CD4-positive, alpha-beta T cell treated with Interleukin-6 for 4 hours (primary cell): ENCODE data around the gene EPB41L1.

Experiments
- DNase-seq: peaks from one replicate; pipeline ENCODE4 v3.0.0-alpha.2; 2020; ENCODE audit warnings: mixed read lengths

EPB41L1 gene

DNA sequence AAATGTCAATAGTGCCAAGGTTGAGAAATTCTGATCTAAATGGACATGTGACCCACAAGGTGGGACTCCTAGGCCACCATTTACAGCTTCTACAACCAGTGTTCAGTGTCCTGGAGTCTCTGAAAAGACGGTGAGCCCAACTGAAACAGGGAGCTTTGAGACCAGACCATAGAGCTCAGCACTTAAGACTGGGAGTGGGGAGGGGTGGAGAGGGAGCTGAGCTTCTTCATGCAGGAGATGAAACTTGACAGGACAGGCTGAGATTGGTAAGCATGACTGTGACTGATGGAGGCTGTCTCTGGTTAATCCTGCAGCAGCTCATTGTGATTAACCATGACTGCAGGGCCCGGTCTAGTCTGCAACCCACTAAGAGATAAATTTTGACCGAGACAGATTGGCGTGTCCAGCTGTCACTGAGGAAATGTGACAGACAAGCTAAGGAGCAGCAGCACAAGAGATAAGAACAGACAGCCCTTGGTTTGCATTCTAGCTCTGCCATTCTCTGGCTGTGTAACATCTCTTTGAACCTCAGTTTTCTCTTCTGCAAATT, 80.3 kb downstream of the EPB41L1 start:
- no peak for DNase-seq

DNA sequence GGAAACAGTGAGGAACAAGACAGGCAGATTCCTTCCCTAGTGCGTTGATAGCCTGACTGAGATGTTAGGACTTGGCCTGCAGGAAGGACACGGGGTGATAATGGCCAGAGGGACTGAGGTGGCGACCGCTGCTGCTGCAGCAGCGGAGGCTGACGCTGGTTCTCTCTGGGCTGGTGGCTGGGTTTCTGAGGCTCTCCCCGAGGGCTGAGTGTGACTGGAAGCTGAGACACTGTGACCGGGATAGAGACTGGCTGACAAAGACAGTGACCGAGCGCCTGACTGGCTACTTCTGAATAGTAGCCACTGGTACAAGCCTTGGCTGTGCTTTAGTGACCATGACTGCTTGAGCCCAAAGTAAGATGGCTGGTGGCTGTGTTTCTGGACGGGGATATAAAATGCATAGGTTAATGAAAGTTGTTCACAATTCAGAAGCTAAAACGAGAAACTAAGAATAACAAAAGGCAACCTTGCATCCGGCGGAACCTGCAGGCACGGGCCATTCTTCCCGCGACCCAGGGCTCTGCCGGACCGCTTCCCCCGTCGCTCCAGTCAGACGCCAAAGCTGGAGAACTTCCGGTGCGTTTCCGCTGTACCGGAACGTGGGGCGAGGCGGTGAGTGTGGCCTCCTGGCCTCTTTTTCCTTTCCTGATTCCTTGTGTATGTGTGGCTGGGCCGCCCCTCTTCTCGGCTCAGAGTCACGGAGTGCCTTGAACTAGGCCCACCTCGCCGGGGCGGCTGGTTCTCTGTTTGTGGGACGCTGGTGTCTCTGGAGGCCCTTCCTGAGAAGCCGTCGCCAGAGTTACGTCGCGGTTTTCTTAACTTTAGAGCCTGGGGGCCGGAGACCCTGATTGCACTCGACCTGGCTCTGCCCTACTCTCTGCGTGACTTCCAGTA, 81.6 kb downstream of the EPB41L1 start, which contains the start of gene AAR2:
AAR2 (plus strand) TSS at position 587 of the 894 bp plus-strand sequence. CDS start 3,391 bp downstream, outside the sequence.
- DNase-seq = peak; percentile 81

DNA sequence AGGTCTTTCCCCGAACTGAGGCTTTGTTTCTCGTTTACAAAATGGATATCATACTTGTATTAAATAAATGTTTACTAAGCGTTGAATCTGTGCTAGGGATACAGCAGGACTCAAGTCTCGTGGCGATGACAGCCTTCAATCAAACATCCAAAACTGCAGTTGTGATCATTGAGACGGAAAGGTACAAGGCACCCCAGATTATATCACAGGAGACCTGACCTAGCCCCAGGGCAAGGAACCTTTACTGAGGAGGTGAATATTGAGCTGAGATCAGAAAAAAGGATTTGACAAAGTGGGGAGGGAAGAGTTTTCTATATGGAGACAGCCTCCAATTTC, 82.2 kb downstream of the EPB41L1 start:
- no peak for DNase-seq

DNA sequence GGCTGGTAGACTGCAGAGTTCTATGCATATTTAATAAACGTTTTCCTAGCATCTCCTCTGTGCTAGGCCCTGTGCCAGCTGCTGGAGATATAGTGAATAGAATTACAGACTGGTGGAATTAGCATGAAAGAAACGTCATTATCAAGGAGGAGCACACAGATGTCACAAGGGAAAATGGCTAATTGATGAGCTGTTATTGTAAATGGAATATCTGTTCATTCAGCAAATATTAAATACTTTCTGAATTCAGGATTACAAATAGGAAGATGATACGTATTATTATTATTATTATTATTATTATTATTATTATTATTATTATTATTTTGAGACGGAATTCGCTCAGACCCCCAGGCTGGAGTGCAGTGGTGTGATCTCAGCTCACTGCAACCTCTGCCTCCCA, 82.9 kb downstream of the EPB41L1 start:
- DNase-seq = no peak

DNA sequence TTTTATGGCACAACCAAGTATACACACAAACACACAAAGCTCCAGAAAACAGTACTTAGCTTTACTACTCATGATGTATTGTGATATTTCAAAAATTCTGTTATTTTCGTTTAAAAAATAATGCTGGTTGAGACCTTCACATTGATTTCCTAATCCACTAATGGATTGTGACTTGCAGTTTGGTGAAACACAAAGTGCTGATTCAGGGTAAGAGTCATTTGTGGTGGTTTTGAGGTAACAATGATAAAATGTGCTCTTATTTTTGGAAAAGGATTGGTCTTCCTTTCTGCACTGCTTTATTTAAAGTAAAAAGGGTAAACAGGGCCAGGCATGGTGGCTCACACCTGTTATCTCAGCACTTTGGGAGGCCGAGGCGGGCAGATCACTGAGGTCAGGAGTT, 83.6 kb downstream of the EPB41L1 start:
- no peak for DNase-seq

DNA sequence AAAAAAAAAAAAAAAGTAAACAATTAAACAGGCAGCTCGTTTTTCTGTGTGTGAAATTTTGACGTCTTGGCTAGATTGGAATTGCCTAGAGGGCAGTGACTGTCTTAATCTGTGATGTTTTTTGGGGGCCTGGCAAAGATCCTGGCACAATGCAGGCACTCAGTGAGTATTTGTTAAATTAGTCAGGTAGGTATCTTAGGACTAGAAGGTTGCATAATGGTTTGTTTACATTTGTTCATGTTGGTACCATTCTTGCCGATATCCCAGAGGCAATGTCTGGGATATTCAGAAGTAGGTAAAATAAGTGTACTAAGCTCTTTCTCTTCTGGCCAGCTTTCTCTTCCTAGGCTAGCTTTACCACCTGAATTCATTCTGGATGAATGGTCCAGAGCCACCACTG, 84.2 kb downstream of the EPB41L1 start:
- no peak for DNase-seq

DNA sequence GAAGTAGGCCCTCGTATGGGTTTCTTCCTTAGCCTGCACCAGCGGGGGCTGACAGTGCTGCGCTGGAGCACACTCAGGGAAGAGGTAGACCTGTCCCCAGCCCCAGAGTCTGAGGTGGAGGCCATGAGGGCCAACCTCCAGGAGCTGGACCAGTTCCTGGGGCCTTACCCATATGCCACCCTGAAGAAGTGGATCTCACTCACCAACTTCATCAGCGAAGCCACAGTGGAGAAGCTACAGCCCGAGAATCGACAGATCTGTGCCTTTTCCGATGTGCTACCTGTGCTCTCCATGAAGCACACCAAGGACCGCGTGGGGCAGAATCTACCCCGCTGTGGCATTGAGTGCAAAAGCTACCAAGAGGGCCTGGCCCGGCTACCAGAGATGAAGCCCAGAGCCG, 85.5 kb downstream of the EPB41L1 start:
- DNase-seq = no peak

DNA sequence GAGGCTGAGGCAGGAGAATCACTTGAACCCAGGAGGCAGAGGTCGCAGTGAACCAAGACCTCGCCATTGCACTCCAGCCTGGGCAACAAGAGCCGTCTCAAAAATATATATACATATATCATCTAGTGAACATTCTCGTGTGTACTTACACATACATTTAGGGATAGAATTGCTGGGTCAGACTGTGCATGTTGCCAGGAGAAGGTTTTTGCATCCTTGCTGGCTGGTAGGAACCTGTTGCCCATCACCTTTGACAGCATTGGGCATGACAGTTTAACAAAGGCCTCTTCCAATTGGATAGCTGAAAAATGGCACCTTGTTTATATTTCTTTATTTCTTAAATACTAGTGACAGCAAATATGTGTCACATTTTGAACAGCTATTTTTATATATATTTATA, 87.1 kb downstream of the EPB41L1 start:
- DNase-seq = no peak

DNA sequence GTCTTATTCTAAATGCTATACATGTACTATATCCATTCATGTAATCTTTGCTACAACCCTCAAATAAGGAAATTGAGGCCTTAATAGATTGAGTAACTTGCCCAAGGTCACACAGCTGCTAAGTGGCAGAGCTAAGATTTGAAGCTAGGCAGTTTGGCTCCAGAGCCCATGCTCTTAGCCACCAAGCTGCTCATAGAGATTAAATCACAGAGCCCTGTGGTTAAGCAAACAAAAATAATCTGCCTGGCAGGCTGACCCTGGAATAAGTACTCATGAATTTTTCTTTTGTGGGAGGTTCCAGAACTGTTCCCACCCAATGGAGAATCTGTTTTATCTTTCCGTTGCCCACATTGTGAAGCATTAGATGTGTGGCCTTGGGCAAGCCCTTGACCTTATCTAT, 89.2 kb downstream of the EPB41L1 start:
- DNase-seq = no peak

DNA sequence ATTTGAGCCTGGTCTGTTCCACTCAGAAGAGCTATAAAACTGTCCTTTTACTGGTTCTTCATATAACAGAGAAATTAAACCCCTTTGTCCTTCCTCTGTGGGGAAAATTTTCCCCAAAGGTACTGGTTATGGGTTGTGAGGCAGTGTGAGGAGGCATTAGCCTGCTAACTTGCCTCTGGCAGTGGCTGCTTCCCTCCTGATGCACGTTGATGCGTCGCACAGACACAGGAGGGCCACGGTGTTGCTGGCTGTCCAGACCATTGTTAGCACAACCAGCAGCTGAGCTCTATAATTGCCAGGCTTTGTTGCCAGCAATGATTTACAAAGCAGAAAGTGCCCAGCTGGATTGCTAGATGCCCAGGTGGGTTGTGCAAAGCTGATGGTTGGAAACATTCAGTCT, 91.9 kb downstream of the EPB41L1 start:
- no peak for DNase-seq

DNA sequence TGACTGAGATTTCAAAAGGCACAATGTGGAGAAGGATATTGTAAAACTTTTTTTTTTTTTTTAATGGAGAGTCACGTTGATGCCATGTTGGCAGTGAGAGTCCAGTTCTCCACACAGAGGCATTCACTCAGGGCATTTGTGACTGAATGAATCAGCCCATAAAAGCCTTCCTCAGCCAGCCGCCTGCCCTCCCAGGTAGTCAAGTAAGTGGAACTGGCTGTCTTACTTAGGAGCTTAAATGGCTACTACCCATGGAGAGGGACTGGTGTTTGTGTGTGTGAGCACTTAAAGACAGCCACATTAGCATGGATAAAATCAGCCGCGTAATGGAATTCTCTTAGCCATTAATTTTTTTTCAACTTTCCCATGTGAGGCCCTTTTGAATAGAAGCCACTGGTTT, 94.3 kb downstream of the EPB41L1 start:
- no peak for DNase-seq

DNA sequence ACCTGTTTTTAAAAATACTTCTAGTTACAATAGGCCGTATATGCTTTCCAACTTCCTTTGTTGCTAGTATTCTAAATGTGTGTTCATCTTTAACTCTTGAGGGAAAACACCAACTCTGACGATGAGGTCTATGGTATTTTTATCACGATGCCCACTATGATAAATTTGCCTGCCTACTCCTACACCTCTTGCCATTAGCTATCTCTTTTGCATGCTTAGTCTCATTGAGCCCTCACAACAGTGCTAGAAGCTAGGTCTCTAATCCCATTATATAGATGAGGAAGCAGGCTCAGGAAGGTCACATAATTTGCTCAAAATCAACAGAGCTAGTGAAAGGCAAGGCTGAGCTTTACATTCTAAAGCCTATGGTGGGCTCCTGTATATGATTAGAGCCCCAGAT, 94.9 kb downstream of the EPB41L1 start:
- DNase-seq = no peak

DNA sequence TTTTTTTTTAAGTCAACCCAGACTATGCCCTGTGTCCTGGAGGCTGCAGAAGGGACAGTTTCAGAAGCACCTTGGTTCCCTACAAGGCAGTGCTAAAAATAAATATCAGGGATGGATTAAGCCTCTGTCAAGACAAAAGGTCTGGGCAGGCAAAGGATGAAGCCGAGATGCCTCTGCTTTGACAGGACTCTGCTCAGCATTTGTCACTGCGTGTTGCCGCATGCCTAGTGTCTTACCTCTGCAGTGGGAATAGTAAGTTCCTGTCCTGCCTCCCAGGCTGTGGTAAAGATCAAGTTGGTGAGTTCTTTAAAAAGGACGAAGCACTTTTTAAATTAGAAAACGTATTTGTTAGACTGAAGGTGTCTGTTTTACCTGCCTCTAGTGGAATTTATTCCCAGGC, 96.9 kb downstream of the EPB41L1 start:
- DNase-seq = no peak

DNA sequence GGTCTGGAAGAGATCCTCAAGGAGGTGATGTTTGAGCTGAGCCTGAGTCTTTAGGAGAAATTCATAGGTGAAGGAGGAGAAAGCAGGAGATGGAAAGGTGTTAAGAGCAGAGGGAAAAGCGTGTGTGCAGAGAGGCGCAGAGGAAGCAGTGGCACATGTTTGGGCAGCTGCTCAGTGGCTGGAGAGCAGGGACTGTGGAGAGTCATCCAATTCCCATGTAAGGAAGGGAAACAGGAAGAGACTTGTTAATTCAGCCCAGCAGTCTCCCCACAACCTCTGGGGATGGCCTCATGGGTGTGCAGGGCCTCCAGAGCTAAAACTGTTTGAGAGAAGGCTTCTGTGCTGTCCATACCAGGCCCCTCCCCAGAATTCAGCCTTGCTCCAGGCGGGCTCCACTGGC, 98.0 kb downstream of the EPB41L1 start:
- DNase-seq = no peak

DNA sequence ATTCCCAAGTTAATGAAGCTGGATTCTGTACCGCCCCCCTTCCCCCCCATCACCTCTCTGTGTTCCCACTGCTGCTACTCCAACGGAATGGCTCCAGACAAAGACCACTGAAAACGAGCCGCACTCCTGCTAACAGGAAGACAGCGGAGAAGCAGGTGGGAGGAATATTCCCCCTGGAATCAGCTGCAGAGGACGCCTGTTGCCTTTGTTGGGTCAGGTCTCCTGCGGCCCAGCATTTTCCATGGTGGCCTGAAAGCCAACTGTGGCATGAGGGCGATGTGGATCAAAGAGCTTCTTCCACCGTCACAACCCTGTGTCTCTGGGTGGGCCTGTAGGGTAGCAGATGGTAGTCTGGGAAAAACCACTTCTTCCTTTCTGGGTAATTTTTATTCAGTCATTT, 98.5 kb downstream of the EPB41L1 start:
- DNase-seq = no peak

DNA sequence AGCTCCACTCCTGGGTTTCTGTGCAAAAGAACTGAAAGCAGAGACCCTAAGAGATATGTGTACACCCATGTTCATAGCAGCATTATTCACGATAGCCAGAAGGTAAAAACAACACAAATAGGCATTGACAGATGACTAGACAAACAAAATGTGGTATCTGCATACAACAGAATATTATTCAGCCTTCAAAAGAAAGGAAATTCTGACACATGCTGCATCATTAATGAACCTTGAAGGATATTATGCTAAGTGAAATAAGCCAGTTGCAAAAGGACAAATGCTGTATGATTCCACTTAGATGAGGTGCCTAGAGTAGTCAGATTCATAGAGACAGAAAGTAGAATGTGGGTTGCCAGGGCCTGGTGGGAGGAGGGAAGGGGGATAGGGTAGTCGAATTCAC, 99.5 kb downstream of the EPB41L1 start:
- DNase-seq = no peak

DNA sequence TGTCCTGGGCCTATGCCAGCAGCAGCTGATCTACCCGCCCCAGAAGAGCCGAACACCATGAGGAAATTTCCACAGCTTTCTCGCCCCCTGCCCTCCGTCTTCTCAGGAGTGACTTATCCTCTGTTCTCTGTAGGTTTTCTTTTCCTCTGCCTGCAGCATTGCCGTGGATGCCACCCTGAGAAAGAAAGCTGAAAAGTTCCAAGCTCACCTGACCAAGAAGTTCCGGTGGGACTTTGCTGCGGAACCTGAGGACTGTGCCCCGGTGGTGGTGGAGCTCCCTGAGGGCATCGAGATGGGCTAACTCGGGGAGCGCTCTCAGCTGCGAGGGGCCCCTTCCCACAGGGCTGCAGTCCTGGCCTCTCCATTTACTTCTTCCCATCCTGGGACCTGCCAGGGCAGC, 100.9 kb downstream of the EPB41L1 start:
- DNase-seq = no peak

DNA sequence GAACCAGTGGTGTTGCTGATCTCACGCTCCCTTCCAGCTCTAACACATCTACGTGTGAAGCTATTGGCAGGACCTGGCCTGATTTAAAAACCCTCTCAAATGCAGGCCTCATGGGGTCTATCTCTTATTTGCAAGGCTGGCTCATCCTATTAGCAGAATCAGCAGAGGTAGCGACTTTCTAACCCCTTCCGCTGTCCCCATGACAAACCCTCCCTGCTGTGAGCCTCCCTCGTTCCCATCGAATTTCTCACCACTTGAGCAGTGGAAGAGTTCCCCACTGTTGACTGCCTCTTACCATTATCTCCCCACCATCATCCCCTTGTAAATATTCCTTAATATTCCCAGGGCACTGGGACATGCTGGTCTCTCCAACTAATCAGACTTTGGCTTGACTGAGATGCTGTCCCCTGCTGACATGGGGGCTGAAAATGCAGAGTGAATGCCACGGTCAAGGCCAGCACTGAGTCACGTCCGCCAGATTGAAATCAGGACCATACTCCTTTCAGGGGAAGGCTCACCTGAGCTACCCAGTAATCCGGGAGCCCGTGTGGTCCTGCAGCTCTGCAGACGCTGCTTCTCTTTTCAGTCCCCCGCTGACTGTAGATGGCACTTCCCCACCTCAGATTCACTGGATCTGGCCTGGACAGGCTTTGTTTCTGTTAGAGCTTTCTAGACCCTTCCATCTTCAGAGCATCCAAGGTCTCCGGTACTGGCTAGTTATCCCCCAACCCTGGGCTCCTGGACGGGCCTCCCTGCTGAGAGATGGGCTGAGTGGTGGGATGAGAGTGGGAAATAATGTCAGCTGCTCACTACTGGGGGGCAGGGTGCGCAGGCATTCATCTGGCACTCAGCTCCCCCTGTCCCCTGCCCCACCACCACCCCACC, 104.9 kb downstream of the EPB41L1 start:
- DNase-seq = no peak

DNA sequence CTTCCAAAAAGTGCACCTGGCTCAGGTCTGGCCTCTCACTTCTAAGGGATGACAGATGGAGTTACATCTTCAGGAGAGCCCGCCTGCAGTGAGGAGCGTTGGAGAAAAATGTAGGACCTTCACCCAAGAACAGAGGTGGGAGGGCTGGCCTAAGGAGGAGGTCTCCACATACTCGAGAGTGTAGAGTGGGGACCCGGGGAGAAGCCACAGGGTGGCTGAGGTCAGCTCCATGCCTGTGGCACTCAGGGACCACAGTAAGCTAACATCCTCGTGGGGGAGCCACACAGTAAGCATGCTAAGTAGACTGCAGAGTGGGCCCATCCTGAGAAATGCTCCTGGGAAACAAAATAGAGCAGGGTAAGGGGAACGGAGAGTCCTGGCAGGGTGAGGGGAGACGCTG, 105.8 kb downstream of the EPB41L1 start:
- no peak for DNase-seq

DNA sequence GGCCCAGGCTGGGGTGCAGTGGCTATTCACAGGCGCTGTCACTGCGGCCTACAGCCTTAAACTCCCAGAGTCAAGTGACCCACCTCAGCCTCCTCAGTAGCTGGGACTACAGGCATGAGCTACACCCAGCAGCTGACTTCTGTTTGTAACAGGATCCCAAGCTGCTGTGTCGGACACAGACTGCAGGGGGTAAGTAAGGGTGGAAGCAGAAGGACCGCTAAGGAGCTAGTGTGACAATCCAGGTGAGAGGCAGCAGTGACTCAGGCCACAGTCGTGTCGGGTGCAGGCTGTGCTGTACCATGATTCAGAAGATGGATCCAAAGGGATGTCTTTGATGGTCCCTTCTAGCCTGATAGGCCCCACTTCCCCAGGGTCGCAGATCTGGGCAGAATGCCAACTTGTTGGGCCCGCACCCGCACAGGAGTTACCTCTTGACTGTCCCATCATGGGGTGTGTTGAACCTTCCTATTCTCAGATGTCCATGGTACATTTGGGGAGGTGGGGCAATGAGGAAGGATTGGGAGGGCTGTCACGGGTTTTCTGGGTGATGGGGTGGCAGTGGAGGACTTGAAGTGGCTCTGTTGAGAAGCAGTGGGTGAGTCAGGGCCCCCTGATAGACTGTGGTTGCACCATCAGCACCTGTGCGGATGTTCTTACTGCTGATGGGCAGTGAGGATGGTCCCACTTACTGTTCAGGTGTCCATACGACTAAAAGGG, 107.0 kb downstream of the EPB41L1 start:
- no peak for DNase-seq

DNA sequence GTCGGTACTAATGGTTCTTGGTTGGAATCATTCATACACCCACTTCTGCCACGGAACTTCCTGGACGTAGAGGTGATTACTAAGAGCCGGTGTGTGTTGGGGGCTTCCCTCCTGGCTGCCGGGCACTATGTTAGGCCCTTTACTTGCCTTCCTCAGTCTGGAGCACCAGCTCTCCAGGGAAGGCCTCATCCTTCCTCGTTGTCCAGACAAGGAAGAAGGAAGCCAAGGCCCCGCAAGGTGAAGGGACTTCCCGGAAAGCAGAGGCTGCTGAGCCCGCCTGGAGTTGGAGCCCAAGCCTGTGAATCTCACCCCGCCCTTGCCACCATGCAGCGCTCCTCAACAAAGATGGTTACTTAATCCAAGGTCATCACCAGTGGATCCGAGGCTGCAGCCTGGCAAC, 107.9 kb downstream of the EPB41L1 start:
- DNase-seq = no peak

DNA sequence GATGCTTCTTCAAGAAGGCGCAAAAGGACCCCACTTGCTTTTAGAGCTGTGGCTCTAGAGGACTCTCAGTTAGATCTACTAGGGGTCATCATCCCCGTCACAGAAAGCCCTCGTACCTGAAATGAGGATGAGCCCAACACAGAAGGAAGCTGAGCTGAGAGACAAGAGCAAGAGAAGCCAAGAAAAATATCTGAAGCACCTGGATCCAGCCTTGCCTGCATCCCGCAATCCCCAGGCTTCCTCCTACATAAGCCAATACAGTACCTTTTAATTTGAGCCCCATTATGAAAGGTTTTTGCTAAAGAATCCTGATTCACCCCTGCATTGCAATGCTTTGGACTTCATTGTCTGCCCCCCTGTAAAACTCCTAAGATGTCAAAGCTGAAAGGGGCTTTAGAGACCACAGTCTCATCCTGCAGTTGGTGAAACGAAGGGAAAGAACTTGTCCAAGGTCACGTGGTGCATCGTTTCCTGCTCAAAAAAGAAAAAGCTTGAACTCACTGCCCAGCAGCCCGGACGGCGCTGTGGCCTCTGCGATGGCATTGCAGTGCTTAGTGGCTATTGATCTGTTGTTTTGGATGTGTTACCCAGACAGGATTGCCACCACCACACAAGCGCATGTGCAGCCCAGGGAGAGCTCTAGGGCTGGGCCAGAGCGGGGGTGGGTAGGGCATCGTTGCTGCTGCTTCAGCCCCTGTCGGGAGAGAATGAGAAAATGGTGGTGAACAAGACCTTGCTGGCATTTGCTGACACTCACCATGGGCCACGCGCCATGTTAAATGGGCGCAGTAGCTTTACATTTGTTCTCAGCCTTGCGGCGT, 110.1 kb downstream of the EPB41L1 start:
- no peak for DNase-seq
